Duodenal mucosa (tissue), 2 donors: ENCODE results near the gene RIPOR3.

Source experiments
- H3K27ac ChIP-seq: one replicate; pipeline ENCODE4 v1.7.0; 2013; ENCODE audit warnings: low read depth, low read length
- H3K27me3 ChIP-seq, 2 donors: one replicate each; pipeline ENCODE4 v1.7.0; 2013; ENCODE audit warnings: low read length in 2 of 2, control low read depth in 1 of 2; ENCODE audit not compliant: insufficient read depth in 2 of 2, control insufficient read depth in 1 of 2
- H3K36me3 ChIP-seq, 2 donors: one replicate each; pipeline ENCODE4 v1.7.0; 2013; ENCODE audit warnings: low read length in 2 of 2, control low read depth in 1 of 2; ENCODE audit not compliant: insufficient read depth in 2 of 2, control insufficient read depth in 1 of 2
- H3K4me1 ChIP-seq, 2 donors: one replicate each; pipeline ENCODE4 v1.7.0; 2013; ENCODE audit warnings: low read length in 2 of 2, control low read depth in 1 of 2; ENCODE audit not compliant: insufficient read depth in 2 of 2, control insufficient read depth in 1 of 2
- H3K4me3 ChIP-seq, 2 donors: one replicate each; pipeline ENCODE4 v1.7.0; 2013; ENCODE audit warnings: low read length in 2 of 2, low read depth in 1 of 2
- H3K9ac ChIP-seq, 2 donors: one replicate each; pipeline ENCODE4 v1.7.0; 2013; ENCODE audit warnings: low read length in 2 of 2, low read depth in 1 of 2
- H3K9me3 ChIP-seq, 2 donors: one replicate each; pipeline ENCODE4 v1.7.0; 2013; ENCODE audit warnings: low read length in 2 of 2, control low read depth in 1 of 2; ENCODE audit not compliant: control insufficient read depth in 1 of 2

RIPOR3 gene

DNA sequence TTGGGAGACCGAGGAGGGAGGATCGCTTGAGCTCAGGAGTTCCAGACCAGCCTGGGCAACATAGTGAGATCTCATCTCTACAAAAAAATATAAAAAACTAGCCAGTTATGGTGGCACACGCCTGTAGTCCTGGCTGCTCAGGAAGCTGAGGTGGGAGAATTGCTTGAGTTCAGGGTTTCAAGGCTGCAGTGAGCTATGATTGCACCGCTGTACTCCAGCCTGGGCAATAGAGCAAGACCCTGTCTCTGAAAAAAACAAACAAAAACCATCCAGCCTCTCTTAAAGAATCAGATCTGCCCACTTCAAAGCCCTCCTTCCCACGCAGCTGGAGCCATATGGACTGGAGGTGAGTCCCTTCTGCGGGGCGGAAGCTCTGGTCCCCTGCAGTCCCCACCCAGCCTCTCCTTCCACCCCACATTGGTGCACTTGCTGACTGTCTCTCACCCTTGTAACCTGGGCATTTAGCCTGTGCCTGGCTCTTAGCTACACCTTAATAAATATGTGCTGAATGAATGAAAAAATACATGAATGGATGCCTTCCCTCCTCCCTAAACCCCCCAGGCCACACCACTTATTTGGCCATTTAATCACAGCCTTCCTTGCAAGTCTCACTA, 32.9 kb upstream of the RIPOR3 start:
- Histone ChIP-seq H3K9me3 (no peaks in the 10 kb centered on the region), H3K27ac (no peak overlapping the region), H3K4me1 (peaks cover 21 to 24% of the 10 kb centered on the region in 2 donors), H3K4me3 (no peak overlapping the region), H3K27me3 (no peaks in the 10 kb centered on the region), H3K36me3 (no peaks in the 10 kb centered on the region), H3K9ac (no peak overlapping the region)

DNA sequence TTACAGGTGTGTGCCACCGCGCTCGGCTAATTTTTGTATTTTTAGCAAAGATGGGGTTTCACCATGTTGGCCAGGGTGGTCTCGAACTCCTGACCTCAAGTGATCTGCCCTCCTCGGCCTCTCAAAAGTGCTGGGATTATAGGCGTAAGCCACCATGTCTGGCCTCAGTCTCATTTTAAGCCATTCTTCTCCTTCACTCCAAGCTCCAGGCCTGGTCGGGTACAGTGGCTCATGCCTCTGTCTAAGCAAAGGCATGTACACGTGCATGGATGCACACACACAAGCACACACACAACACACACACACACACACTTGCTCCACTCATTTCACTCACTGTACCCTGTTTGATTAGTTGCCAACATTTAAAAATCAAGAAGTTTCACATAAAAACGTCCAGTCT, 32.3 kb upstream of the RIPOR3 start:
- no peaks in the 10 kb centered on the region for H3K36me3 ChIP-seq

DNA sequence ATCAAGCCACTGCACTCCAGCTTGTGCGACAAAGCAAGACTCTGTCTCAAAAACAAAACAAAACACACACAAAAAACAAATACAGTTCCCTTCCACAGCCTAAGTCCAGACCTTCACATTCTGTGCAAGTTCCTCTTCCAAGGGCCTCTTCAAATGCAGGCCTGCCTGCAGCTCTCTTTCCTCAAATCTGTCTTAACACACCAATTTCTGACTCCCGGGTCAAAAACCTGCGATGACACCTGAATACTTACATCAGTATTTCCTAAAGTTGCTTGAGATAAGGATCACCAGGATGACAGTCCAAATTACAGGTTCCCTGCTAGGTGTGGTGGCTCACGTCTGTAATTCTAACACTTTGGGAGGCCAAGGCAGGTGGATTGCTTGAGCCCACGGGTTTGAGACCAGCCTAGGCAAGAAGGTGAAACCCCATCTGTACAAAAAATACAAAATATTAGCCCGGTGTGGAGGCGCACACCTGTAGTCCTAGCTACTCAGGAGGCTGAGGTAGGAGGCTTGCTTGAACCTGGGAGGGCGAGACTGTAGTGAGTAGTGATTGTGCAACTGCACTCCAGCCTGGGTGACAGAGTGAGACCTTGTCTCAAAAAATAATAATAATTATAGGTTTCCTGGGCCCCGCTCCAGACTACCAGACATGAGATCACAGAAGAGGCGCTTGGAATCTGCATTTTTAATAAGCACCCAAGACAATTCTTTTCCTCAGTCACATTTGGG, 31.2 kb upstream of the RIPOR3 start:
- no peak overlapping the region for H3K27ac ChIP-seq

More for the DNA sequence above, 32.3 kb upstream of the RIPOR3 start:
- Histone ChIP-seq H3K4me3 (no peak overlapping the region), H3K9me3 (no peaks in the 10 kb centered on the region), H3K27me3 (no peaks in the 10 kb centered on the region), H3K27ac (no peak overlapping the region), H3K9ac (no peak overlapping the region), H3K4me1 (peaks cover 16 to 21% of the 10 kb centered on the region in 2 donors)

DNA sequence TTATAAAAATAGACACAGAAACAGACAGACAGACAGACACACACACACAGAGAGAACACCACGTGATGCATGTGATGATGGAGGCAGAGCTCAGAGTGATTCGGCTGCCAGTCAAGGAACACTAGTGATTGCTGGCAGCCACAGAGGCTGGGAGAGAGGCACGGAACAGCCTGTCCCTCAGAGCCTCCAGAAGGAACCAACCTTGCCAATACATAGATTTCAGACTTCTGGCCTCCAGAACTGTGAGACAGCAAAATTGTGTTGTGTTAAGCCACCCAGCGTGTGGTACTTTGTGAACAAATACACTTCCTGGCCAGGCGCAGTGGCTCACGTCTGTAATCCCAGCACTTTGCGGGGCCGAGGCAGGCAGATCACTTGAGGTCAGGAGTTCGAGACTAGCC, 30.5 kb upstream of the RIPOR3 start:
- Histone ChIP-seq H3K9me3 (no peaks in the 10 kb centered on the region), H3K9ac (no peak overlapping the region), H3K27ac (no peak overlapping the region), H3K4me1 (peaks cover 0 to 5% of the 10 kb centered on the region in 2 donors), H3K27me3 (no peaks in the 10 kb centered on the region), H3K4me3 (no peak overlapping the region), H3K36me3 (no peaks in the 10 kb centered on the region)

More for the DNA sequence above, 31.2 kb upstream of the RIPOR3 start:
- Histone ChIP-seq H3K27me3 (no peaks in the 10 kb centered on the region), H3K36me3 (no peaks in the 10 kb centered on the region), H3K9me3 (no peaks in the 10 kb centered on the region), H3K4me1 (peaks cover 6 to 11% of the 10 kb centered on the region in 2 donors), H3K9ac (no peak overlapping the region), H3K4me3 (no peak overlapping the region)

DNA sequence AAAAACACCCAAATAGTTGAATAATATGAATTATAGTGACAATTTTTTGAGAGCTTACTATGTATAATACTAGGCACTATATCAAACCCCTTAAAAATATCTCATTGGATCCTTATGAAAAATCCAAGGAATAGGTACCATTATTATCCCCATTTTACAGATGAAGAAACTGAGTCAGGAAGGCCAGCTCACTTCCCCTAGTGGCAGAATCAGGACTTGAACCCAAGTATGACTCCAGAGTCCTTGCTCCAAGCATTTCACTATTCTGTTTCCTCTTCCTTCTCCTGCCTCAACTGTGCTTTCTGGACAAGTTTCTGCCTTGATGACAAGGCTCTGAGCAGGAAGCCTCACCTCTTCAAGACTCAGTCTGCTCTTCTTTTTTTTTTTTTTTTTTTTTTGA, 29.2 kb upstream of the RIPOR3 start:
- H3K9ac ChIP-seq = no peak overlapping the region
- H3K4me3 ChIP-seq = no peak overlapping the region
- peaks cover 0 to 5% of the 10 kb centered on the region in 2 donors for H3K4me1 ChIP-seq
- H3K36me3 ChIP-seq = no peaks in the 10 kb centered on the region
- H3K9me3 ChIP-seq = no peaks in the 10 kb centered on the region
- H3K27ac ChIP-seq = no peak overlapping the region
- H3K27me3 ChIP-seq = no peaks in the 10 kb centered on the region

DNA sequence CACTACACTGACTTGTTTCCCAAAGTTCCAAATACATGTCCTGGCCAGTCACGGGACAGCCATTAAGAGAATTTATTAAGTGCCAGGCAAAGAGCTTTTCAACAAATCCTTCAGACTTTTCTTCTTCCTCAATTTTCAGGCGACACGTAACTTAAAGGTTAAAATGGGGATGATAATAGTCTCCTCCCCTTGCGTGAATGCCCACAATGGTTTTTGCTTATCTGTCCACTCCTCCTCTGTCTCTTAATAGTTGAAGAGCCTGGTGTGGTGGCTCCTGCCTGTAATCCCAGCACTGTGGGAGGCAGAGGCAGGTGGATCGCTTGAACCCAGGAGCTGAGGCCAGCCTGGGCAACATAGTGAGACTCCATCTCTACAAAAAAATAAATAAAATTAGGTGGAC, 28.7 kb upstream of the RIPOR3 start:
- no peak overlapping the region for H3K4me3 ChIP-seq
- H3K27me3 ChIP-seq = no peaks in the 10 kb centered on the region
- peaks cover 0 to 5% of the 10 kb centered on the region in 2 donors for H3K4me1 ChIP-seq
- no peaks in the 10 kb centered on the region for H3K9me3 ChIP-seq
- no peaks in the 10 kb centered on the region for H3K36me3 ChIP-seq
- no peak overlapping the region for H3K27ac ChIP-seq
- H3K9ac ChIP-seq = no peak overlapping the region

DNA sequence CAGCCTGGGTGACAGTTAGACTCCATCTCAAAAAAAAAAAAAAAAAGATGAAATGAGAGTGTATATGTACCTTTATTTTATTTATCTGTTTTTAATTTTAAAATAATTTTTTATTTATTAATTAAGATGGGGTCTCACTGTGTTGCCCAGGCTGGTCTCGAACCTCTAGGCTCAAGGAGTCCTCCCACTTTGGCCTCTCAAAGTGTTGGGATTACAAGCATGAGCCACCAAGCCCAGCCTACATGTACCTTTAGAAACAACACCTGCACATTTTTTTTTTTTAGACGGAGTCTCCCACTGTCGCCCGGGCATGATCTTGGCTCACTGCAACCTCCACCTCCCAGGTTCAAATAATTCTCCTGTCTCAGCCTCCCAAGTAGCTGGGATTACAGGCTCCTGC, 28.0 kb upstream of the RIPOR3 start:
- H3K4me3 ChIP-seq = no peak overlapping the region
- no peaks in the 10 kb centered on the region for H3K27me3 ChIP-seq
- H3K36me3 ChIP-seq = no peaks in the 10 kb centered on the region
- no peak overlapping the region for H3K9ac ChIP-seq
- no peaks in the 10 kb centered on the region for H3K9me3 ChIP-seq
- H3K4me1 ChIP-seq = no peaks in the 10 kb centered on the region
- no peak overlapping the region for H3K27ac ChIP-seq

DNA sequence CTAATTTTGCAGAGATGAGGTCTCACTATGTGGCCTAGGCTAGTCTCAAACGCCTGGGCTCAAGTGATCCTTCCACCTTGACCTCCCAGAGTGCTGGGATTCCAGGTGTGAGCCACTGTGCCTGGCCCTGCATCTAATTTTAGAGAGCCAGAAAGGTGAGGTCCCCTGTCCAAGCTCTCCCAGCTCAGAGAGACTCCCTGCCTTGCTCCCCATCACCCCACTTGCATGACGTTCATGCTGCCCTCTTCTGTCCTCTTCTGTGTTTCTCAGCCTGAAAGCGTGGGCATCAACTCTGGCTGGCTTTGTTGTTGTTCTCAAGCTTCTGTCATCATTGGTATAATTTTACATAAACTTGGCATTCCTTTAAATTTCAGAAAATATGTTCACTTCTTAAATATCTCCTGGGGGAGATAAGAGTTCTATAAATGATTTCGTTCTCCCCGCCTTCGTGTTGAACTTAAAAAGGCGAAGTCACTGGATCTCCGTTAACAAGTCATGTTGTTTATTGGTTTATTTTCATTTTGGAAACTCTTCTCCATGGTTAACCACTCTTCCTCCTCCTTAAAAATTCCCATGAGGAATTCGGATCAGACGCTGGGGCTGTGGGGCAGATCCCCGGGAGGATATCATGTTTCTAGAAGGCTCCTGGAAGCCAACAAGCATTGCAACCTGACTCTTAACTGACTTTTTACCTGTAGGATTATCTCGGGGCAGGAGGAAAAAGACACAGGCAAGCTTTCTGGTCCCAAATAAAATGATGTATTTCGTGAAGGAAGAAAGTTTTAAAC, 26.8 kb upstream of the RIPOR3 start:
- H3K36me3 ChIP-seq = no peaks in the 10 kb centered on the region
- H3K27ac ChIP-seq = no peak overlapping the region
- no peaks in the 10 kb centered on the region for H3K9me3 ChIP-seq
- no peak overlapping the region for H3K4me3 ChIP-seq
- no peaks in the 10 kb centered on the region for H3K27me3 ChIP-seq
- no peak overlapping the region for H3K9ac ChIP-seq
- H3K4me1 ChIP-seq = no peaks in the 10 kb centered on the region

DNA sequence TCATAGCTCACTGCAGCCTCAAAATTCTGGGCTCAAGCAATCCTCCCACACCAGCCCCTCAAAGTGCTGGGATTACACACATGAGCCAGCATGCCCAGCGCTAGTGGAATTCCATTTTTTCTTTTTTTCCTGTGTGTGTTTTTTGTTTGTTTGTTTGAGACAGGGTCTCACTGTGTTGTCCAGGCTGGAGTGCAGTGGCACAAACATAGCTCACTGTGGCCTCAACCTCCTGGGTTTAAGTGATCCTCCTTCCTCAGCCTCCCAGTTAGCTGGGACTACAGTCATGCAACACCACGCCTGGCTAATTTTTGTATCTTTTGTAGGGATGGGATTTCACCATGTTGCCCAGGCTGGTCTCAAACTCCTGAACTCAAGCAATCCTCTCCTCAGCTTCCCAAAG, 26.0 kb upstream of the RIPOR3 start:
- H3K36me3 ChIP-seq = no peaks in the 10 kb centered on the region
- no peaks in the 10 kb centered on the region for H3K27me3 ChIP-seq
- no peak overlapping the region for H3K27ac ChIP-seq
- H3K4me1 ChIP-seq = no peaks in the 10 kb centered on the region
- H3K9me3 ChIP-seq = no peaks in the 10 kb centered on the region
- H3K4me3 ChIP-seq = no peak overlapping the region
- no peak overlapping the region for H3K9ac ChIP-seq

DNA sequence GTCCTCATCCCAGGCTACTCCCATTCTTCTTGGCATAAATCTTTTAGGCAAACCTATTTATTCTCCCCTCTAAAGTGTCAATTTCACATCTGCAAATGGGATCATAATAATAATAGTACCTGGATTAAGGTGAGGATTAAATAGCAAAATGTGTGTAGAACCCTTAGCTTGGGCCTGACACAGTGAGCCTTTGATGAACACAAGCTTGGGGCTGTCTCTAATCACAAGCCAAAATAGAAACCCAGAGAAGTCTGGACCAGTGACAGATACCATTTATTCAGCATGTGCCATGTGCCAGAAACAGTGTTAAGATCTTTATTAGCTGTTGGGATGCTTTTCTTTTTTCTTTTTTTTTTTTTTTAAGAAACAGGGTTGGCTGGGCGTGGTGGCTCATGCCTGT, 25.2 kb upstream of the RIPOR3 start:
- no peaks in the 10 kb centered on the region for H3K36me3 ChIP-seq
- H3K9ac ChIP-seq = no peak overlapping the region
- no peak overlapping the region for H3K4me3 ChIP-seq
- H3K4me1 ChIP-seq = no peaks in the 10 kb centered on the region
- H3K27ac ChIP-seq = no peak overlapping the region
- H3K27me3 ChIP-seq = no peaks in the 10 kb centered on the region
- no peaks in the 10 kb centered on the region for H3K9me3 ChIP-seq
